NB4 (cell line): ENCODE data around the gene POC1A.

Experiments
- CTCF ChIP-seq: IDR thresholded peaks from one replicate; pipeline ENCODE4 v1.5.1; 2012; ENCODE audit warnings: low read depth, low read length
- POLR2A ChIP-seq: IDR thresholded peaks from 2 replicates; pipeline ENCODE4 v1.6.1; 2011; ENCODE audit warnings: mild to moderate bottlenecking; ENCODE audit not compliant: insufficient read length; ENCODE audit errors: extremely low read depth

- TF ChIP-seq POLR2A, result no peak
- no peak for TF ChIP-seq CTCF
These were observed 37.4 kb upstream of the POC1A start for GRCh38 chr3:52191663-52192062.
